ENCODE results near the gene LRRC41.

- TF ChIP-seq GATA2 (IDR thresholded peaks at IDR 0.05; ENCODE audit: low read depth, low read length) (no peak), GATA3 (IDR thresholded peaks at IDR 0.05; ENCODE audit: low read depth, low read length) (no peak)
These were observed 6.2 kb upstream of the LRRC41 start for GRCh38 chr1:46309401-46310159.
